Measurements from ENCODE around the gene DAGLA.

GRCh38 chr11:61766353-61766841 is 86.2 kb downstream of the DAGLA start:
- TF ChIP-seq CTCF (conservative IDR thresholded peaks at IDR 0.05) (no peak), ZFX (IDR thresholded peaks at IDR 0.05) (no peak)
